Measurements from ENCODE around the gene UBN1.

The UBN1 gene

GRCh38 chr16:4847774-4848587, 700 bp downstream of the UBN1 start:
- Histone ChIP-seq H3K9me3 (ENCODE audit: insufficient read depth, low read length) (no peaks in the 10 kb centered on the region), H3K9me2 (replicated peaks; ENCODE audit: insufficient read depth, low read length) (no peaks in the 10 kb centered on the region), H3F3A (ENCODE audit: insufficient read depth) (peaks cover 6% of the 10 kb centered on the region), H3K27me3 (ENCODE audit: low read length) (no peaks in the 10 kb centered on the region), H3K4me2 (ENCODE audit: low read depth, low read length, poor library complexity, severe bottlenecking) (peak overlapping the region; percentile 96), H3K27ac (ENCODE audit: low read depth, low read length) (peak overlapping the region; percentile 74), H3K36me3 (ENCODE audit: low read length) (peaks cover 9% of the 10 kb centered on the region; the same call in 1 of the 2 replicates), H3K9ac (ENCODE audit: low read length) (peak overlapping the region; percentile 96), H4K20me1 (ENCODE audit: low read depth, low read length) (peaks cover 4% of the 10 kb centered on the region; the same call in 1 of the 2 replicates), H3K79me2 (ENCODE audit: insufficient read depth, low read length) (peaks cover 80% of the 10 kb centered on the region), H3K4me3 (ENCODE audit: insufficient read depth, low read length, poor library complexity, severe bottlenecking) (peak overlapping the region; percentile 84), H2AFZ (ENCODE audit: low read depth, low read length, severe bottlenecking) (peak overlapping the region; percentile 75)
- TF ChIP-seq CTCF (IDR thresholded peaks at IDR 0.05; ENCODE audit: insufficient read depth, low read length, poor library complexity, severe bottlenecking) (no peak), EZH2phosphoT487 (conservative IDR thresholded peaks at IDR 0.05; ENCODE audit: low read length) (no peak)

- no peaks in the 10 kb centered on the region for H3K36me3 ChIP-seq (ENCODE audit: low read length)
- TF ChIP-seq EZH2phosphoT487 (conservative IDR thresholded peaks at IDR 0.05; ENCODE audit: low read length) = no peak
- TF ChIP-seq CTCF (IDR thresholded peaks at IDR 0.05; ENCODE audit: insufficient read depth, low read length, poor library complexity, severe bottlenecking) = no peak
- no peak overlapping the region for H3K4me3 ChIP-seq (ENCODE audit: insufficient read depth, low read length, poor library complexity, severe bottlenecking)
- H2AFZ ChIP-seq (ENCODE audit: low read depth, low read length, severe bottlenecking) = no peak overlapping the region
- H3K4me2 ChIP-seq (ENCODE audit: low read depth, low read length, poor library complexity, severe bottlenecking) = peak overlapping the region; percentile 96
- peaks cover 78% of the 10 kb centered on the region for H3K79me2 ChIP-seq (ENCODE audit: insufficient read depth, low read length)
- H3K9me2 ChIP-seq (replicated peaks; ENCODE audit: insufficient read depth, low read length) = no peaks in the 10 kb centered on the region
- H3K27me3 ChIP-seq (ENCODE audit: low read length) = no peaks in the 10 kb centered on the region
- H3K9me3 ChIP-seq (ENCODE audit: insufficient read depth, low read length) = no peaks in the 10 kb centered on the region
- no peak overlapping the region for H3K9ac ChIP-seq (ENCODE audit: low read length)
- peaks cover 6% of the 10 kb centered on the region for H3F3A ChIP-seq (ENCODE audit: insufficient read depth)
- peaks cover 4% of the 10 kb centered on the region; the same call in 1 of the 2 replicates for H4K20me1 ChIP-seq (ENCODE audit: low read depth, low read length)
- no peak overlapping the region for H3K27ac ChIP-seq (ENCODE audit: low read depth, low read length)
Measured at GRCh38 chr16:4850211-4850610, 2.9 kb downstream of the UBN1 start.

GRCh38 chr16:4852221-4852872, 5.1 kb downstream of the UBN1 start:
- peaks cover 60% of the 10 kb centered on the region for H3K79me2 ChIP-seq (ENCODE audit: insufficient read depth, low read length)
- no peaks in the 10 kb centered on the region for H3K27me3 ChIP-seq (ENCODE audit: low read length)
- peaks cover 6% of the 10 kb centered on the region for H3F3A ChIP-seq (ENCODE audit: insufficient read depth)
- no peaks in the 10 kb centered on the region for H3K9me2 ChIP-seq (replicated peaks; ENCODE audit: insufficient read depth, low read length)
- no peaks in the 10 kb centered on the region for H4K20me1 ChIP-seq (ENCODE audit: low read depth, low read length)
- H3K4me3 ChIP-seq (ENCODE audit: insufficient read depth, low read length, poor library complexity, severe bottlenecking) = no peak overlapping the region
- TF ChIP-seq EZH2phosphoT487 (conservative IDR thresholded peaks at IDR 0.05; ENCODE audit: low read length) (no peak), CTCF (IDR thresholded peaks at IDR 0.05; ENCODE audit: insufficient read depth, low read length, poor library complexity, severe bottlenecking) (no peak)
- H2AFZ ChIP-seq (ENCODE audit: low read depth, low read length, severe bottlenecking) = no peak overlapping the region
- H3K9ac ChIP-seq (ENCODE audit: low read length) = no peak overlapping the region
- no peak overlapping the region for H3K4me2 ChIP-seq (ENCODE audit: low read depth, low read length, poor library complexity, severe bottlenecking)
- H3K36me3 ChIP-seq (ENCODE audit: low read length) = 0 out of 2 replicates have a peak, but pooled peaks cover 1% of the 10 kb centered on the region
- H3K9me3 ChIP-seq (ENCODE audit: insufficient read depth, low read length) = no peaks in the 10 kb centered on the region
- H3K27ac ChIP-seq (ENCODE audit: low read depth, low read length) = no peak overlapping the region

All from SU-DHL-6 (cell line).